ENCODE data around the gene AP3D1. TPM values are rescaled to one million over a fixed set of nuclear protein-coding genes. Genes with fewer than 3 reads are reported as not detected.

AP3D1 gene
- total RNA-seq, 2 experiments from 2014 or later = 73.7 to 74.1 TPM

- H3K4me1 Mint-ChIP-seq (ENCODE audit: low read depth) = no peaks in the 10 kb centered on the region
- DNase-seq (no peak), ATAC-seq (no peak)
- ChIA-PET CTCF (no interaction called here), POLR2A (interaction anchor here (1.1 kb wide), 1 partner anchor 21 kb away, joined by 4 read pairs; no protein-coding TSS in a partner anchor)
- no peaks in the 10 kb centered on the region for H3K9me3 Mint-ChIP-seq
- no peaks in the 10 kb centered on the region for H3K27me3 Mint-ChIP-seq
- peaks cover 25% of the 10 kb centered on the region for H3K36me3 Mint-ChIP-seq (ENCODE audit: low read depth)
- no peak overlapping the region for H3K27ac Mint-ChIP-seq
- H3K4me3 Mint-ChIP-seq = no peak overlapping the region
- no peak for TF ChIP-seq CTCF (IDR thresholded peaks at IDR 0.05)
- intact Hi-C loops (cut with micrococcal nuclease) = no loop called here
These were observed 45.9 kb upstream of the AP3D1 start for GRCh38 chr19:2197270-2197669.

- CTCF ChIA-PET = no interaction called here
- H3K9me3 Mint-ChIP-seq = no peaks in the 10 kb centered on the region
These were observed 44.5 kb upstream of the AP3D1 start for GRCh38 chr19:2195914-2196313.

GRCh38 chr19:2195361-2195760 is 44.0 kb upstream of the AP3D1 start:
- Mint-ChIP-seq H3K4me3 (no peak overlapping the region), H3K27me3 (no peaks in the 10 kb centered on the region), H3K9me3 (no peaks in the 10 kb centered on the region), H3K27ac (no peak overlapping the region), H3K4me1 (ENCODE audit: low read depth) (no peaks in the 10 kb centered on the region), H3K36me3 (ENCODE audit: low read depth) (peaks cover 28% of the 10 kb centered on the region)
- no peak for DNase-seq
- POLR2A ChIA-PET = no interaction called here
- intact Hi-C loops (cut with micrococcal nuclease) = no loop called here
- ATAC-seq = no peak
- CTCF ChIA-PET = no interaction called here
- no peak for TF ChIP-seq CTCF (IDR thresholded peaks at IDR 0.05)

More at GRCh38 chr19:2195914-2196313, 44.5 kb upstream of the AP3D1 start:
- ATAC-seq (no peak), DNase-seq (no peak)
- H3K4me3 Mint-ChIP-seq = no peak overlapping the region
- no peaks in the 10 kb centered on the region for H3K4me1 Mint-ChIP-seq (ENCODE audit: low read depth)
- H3K27me3 Mint-ChIP-seq = no peaks in the 10 kb centered on the region
- H3K27ac Mint-ChIP-seq = no peak overlapping the region
- intact Hi-C loops (cut with micrococcal nuclease) = no loop called here
- H3K36me3 Mint-ChIP-seq (ENCODE audit: low read depth) = peaks cover 27% of the 10 kb centered on the region
- TF ChIP-seq CTCF (IDR thresholded peaks at IDR 0.05) = no peak
- POLR2A ChIA-PET = no interaction called here

GRCh38 chr19:2194513-2195078 is 43.2 kb upstream of the AP3D1 start:
- ChIA-PET POLR2A (no interaction called here), CTCF (no interaction called here)
- DNase-seq = no peak
- no peak for ATAC-seq
- Mint-ChIP-seq H3K36me3 (ENCODE audit: low read depth) (peaks cover 29% of the 10 kb centered on the region), H3K27ac (no peak overlapping the region), H3K4me1 (ENCODE audit: low read depth) (no peaks in the 10 kb centered on the region), H3K9me3 (no peaks in the 10 kb centered on the region), H3K4me3 (no peak overlapping the region), H3K27me3 (no peaks in the 10 kb centered on the region)
- intact Hi-C loops (cut with micrococcal nuclease) = no loop called here
- no peak for TF ChIP-seq CTCF (IDR thresholded peaks at IDR 0.05)

- intact Hi-C loops (cut with micrococcal nuclease) = no loop called here
These were observed 42.4 kb upstream of the AP3D1 start for GRCh38 chr19:2193807-2194206.

More at GRCh38 chr19:2193807-2194206, 42.4 kb upstream of the AP3D1 start:
- Mint-ChIP-seq H3K9me3 (no peaks in the 10 kb centered on the region), H3K4me1 (ENCODE audit: low read depth) (no peaks in the 10 kb centered on the region), H3K4me3 (no peak overlapping the region), H3K27ac (no peak overlapping the region), H3K36me3 (ENCODE audit: low read depth) (peaks cover 32% of the 10 kb centered on the region), H3K27me3 (no peaks in the 10 kb centered on the region)
- ATAC-seq (no peak), DNase-seq (no peak)
- TF ChIP-seq CTCF (IDR thresholded peaks at IDR 0.05) = no peak
- POLR2A ChIA-PET = no interaction called here
- CTCF ChIA-PET = no interaction called here

All from activated CD8-positive, alpha-beta T cell treated with anti-CD3 and anti-CD28 coated beads for 36 hours (primary cell).